Right forelimb (tissue), 1 donor: Measurements from ENCODE around the gene AP3S2.

Experiments used
- DNase-seq: peaks from one replicate; pipeline ENCODE4 v3.0.0-alpha.2; 2018

The AP3S2 gene

DNA sequence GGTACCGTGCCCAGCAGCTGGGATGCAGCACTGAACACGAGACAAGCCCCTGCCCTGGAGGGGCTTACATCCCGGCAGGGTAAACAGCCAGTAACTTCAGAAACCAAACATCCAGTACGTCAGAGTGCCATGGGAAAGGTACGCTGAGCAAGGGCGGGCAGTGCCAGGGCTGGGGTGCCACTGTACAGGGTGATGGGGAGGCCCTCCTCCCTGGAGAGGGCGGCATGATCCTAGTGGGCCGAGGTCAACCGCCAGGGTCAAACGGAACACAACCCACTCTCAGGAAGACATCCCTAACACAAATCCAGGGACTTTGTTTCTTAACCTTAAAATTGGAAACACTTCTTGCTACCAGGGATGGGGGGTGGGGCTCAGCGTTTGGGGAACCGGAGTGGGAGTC lies 63.2 kb downstream of the AP3S2 start:
- DNase-seq, result no peak

DNA sequence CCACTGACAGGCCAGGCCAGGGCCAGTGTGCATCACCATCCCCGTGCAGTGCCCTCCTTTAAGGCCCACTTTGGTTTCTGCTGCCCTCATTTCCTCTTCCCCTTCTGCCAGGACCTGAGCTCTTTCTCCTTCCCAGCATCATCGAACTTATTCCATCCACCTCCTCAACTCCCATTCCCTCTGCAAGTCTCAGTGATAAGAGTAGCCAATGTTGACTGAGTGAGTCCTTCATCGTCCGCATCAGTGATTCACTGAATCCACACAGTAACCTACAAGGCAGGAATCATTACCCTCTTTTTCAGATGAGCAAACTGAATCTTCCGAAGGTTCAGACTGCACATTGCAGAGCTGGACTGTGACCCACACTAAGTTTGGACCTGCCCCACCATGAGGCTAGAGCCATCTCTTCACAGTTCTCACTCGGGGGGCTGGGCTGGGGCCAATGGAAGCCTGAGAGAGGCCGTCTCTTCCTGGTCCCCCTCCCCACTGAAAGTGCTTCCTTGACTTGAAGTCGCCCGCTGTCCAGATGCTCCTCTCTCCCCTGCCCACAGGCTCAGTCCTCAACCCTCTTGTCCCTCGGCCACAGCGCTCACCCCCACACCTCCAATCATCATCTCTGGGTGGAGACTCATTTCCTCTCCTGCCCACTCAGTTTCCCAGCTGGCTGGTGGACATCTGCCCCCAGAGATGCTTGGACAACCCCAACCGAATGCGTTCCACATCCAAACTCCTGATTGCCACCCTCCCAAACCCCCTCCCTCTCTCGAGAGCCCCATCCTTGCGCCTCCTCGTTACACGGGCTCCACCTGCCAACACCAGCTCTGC lies 64.0 kb downstream of the AP3S2 start:
- no peak for DNase-seq

DNA sequence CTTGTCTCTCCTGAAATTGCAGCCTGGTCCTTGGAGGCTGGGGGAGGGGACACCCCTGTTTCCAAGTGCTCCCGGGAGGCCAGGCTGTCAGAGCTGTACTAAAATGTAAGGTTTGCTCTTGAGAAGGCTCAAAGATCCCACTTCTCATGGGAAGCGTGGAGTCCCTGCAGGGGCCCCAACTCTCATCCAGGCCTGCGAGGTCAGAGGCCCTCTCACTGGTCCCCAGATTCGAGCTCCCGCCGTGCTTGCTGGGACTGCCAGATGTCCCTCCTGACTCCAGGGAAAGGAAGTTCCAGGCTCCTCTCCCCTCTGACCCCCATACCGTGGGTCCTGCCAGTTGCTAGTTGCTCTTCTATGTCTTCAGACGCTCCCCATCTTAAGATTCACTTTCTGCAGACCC lies 64.6 kb downstream of the AP3S2 start:
- no peak for DNase-seq

DNA sequence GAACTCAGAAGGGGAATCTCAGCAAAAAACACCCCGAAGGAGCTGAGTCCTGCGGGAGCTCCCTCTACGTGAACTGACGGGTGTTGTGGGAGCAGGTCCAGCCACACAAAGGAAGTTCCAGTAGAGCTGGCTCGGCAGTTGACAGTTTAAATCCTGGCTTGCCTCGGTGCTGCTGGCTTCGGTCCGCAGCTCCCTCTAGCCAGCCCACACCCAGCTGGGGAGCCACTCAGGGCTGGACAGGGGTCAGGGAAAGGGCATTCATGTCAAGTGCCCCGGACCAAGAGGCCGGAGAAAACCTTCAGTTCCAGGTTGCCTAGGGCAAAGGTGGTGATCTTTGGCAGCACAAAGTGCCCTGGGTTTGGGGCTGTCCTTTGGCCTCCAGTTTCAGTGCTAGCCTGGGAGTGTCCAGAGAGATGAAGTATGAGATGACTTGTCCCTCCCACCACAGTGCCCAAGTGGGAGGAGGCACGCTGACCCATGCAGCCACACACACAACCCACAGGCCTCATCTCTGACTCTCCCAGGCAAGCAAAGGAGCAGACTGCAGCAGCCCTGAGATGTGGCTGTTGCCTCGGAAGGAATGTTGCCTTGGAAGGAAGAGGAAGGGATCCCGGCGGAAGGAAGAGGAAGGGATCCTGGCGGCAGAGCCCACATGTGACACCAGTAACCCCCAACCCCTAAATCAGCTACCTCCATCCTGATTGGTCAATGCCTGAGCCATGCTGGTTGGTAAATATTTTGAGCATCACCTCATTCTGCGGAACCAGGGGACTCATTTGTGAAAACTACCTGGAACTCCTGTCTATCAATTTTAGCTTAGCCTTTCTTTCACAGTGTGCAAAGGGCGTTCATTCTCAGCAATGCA lies 65.3 kb downstream of the AP3S2 start:
- DNase-seq, result peak; percentile 68

DNA sequence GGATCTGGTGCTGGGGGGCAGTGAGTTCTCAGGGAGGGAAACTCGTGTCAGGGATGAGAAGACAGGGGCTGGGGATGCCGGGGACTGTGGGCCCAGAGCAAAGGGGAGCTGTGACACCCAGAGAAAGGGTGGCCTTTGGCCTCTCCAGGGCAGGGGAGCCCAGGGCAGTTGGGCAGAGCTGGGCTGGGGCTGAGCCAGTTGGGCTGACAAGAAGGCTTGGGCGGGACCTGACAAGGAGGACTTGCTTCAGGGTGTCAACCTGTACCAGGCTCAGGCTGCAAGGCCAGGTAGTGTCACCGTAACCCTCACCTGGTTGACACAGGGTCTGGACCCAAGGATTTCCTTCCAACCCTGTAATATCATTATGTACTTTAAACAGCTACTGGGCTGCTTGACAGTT lies 66.0 kb downstream of the AP3S2 start:
- DNase-seq, result no peak

DNA sequence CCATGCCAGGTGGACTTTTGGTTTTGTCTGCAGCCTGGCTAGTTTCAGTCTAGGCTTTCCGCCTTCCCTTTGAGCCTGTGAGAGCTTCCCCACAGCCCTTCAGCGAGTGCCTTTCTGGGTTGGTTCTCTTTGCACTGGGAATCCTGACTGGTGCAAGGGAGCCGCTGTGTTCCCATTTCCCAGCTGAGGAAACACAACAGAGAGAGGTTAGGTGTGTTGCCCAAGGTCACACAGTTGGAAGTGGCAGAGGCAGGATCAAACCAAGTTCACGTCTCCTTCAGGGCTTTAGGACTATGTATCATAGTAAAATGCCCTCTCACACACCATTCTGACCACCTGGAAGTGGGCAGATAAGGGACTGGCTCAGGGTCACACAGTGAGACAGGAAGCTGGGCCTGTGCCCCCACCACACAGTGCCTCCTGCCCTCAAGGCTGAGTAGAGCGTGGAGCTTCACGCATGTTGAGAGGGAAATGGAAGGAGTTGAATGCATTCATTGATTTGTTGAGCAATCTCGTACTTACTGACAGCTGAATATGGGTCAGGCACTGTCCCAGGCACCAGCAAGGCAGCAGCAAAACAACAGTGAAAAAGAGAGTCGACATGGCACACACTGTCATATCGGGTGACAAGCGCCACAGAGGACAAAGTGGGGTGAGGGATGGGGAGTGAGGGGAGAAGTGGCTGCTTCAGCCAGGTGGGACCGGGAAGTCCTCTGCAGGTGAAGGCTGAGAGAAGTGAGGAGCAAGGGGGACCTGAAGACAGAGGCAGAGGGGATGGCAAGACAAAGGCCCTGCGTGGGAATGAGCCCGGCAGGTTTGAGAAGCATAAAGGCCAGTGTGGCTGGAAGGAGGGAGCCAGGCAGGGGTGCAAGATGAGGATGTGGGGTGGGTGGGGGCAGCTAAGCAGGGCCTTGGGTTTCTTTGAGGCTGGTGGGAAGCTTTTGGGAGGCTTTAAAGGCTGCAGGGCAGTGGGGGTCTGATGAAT lies 66.8 kb downstream of the AP3S2 start:
- DNase-seq, result no peak

DNA sequence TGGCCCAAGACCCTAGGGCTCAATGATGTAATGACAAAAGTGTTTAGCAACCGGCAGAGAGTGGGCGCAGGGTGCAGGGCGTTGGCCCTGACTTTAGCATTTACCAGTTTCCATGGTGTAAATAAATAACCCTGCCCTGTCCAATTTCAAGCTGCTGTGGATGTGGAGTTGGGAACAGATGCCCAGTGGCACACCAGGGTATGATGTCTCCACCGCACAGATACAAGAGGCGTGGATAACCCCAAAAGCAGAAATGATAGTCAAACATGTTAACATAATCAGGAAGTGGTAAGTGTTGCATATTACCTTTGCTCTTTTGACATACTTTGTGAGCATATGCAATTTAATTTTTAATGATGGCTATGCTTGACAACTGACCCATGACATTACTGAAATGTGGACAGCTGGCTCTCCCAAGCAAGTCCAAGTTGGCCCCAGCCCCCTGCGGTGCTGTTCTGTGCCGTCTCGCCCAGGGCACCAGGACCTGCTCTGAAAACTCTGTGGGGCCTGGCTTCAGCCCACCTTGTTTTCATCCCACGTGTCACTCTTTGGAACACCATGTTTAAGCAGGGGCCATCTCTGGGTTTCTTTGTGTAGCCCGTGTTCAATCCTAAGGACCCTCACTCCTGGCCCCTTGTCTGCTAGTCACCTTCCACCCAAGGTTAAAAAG lies 68.4 kb downstream of the AP3S2 start:
- DNase-seq, result no peak

DNA sequence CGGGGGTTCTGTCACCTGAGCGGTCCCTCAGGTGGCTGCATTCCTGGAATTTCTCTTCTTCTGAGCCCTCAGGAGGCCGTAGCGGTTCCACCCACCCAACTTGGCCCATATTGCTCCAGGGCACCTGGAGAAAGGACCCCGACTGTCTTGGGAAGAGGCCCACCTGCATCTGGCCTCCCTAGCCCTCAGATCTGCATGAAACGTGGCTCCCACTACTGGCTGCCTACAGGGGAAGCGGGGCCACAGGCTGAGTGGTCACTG lies 69.3 kb downstream of the AP3S2 start:
- no peak for DNase-seq

DNA sequence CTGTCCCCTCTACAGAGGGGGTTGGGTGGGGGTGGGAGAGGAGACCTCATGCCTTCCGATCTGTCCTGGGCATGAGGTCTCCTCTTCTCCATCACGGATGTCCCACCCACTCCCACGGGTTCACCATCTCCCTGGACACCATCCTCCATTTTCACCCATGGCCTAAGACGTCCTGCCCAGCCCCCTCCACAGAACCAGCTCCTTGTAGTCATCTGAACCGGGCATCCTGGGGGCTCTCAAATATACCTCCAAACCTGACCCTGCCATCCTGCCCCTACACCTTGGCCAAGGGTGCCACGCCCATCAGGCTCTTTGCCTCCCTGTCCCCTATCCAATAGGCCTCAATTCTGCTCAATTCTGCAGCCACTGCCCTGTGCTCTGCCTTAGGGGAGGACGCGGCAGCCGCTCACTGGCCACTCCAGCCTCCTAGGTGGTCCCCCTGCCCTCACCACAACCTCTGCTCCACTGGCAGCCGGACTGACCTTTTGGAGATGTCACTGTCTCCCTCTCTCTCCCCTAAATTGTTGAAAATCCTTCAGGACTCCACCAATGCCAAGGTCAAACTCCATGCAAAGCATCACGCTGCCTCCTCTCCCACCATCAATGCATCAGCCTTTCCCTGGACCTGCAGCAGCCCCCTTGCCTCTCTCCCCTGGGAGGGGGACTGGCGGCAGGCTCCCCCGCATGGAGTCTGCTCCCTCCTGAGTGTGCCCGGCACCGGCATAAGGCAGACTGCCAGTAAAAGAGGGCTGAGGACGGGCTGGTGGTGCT lies 69.8 kb downstream of the AP3S2 start:
- no peak for DNase-seq

DNA sequence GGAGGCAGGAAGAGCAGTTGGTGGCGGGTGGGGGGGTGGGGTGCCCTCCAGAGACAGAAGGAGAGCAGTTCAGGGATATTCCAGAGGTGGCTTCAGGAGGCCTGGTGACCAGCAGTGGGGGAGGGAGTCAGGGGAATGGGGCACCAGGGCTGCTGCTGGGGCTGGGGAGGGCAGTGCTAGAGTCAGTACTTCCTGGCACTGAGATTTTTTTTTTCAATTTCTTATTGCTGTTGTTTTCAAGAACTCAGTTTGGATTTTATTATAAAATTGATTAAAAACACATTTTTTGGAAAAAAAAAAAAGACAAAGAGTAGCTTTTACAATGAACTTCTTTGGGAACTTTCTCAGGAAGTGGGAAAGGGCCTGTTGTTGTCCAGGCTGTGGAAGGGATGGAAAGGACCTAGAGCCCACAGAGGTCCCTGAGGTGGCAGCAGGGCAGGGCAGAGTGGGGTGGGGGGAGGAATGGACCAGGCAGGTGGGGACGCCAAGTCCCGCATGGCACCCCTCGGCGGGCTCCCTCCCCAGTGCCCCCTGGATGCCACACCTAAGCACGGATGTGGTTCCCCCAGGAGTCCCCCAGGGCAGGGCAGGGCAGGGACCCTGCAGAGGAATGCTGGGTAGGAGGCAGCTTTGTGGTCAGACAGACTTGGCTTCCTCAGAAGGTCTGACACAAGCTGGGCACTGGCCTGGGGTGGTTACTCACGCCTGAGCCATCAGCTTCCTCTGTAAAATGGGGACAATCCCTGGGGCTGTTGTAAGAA lies 70.7 kb downstream of the AP3S2 start:
- no peak for DNase-seq

DNA sequence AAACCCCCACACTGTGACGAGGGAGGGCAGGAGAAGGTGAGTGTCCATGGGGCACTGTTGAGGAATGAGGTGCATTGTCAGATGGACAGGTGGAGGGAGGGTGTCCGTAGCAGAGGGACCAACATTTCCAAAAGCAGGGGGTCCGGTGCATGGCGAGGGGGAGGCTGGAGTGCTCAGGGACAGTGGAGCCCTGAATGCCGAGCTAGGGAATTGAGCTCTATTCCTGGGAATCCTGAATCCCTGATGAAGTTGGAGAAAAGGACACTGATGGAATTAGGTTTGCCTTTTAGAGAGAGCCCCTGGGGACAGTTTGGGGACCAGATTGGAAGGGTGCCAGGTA lies 71.2 kb downstream of the AP3S2 start:
- DNase-seq, result no peak

DNA sequence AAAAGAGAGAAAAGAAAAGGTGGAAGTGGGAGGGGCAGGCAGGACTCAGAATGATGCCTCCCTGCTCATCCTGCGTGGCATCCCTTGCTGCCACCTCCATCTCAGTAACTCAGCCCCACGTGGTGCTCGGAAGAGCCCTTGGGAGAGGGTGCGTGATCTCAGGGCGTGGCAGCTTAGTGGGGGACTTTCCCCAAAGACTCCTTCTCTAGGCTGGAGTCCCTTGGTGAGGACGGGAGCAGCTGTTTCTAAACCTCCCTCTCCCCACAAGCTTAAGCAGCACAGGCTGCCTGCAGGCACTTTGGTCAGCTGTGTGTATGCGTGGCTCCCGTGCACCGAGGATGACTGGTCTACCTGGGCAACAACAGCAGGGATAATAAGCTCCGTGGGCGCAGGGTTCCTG lies 71.8 kb downstream of the AP3S2 start:
- no peak for DNase-seq

DNA sequence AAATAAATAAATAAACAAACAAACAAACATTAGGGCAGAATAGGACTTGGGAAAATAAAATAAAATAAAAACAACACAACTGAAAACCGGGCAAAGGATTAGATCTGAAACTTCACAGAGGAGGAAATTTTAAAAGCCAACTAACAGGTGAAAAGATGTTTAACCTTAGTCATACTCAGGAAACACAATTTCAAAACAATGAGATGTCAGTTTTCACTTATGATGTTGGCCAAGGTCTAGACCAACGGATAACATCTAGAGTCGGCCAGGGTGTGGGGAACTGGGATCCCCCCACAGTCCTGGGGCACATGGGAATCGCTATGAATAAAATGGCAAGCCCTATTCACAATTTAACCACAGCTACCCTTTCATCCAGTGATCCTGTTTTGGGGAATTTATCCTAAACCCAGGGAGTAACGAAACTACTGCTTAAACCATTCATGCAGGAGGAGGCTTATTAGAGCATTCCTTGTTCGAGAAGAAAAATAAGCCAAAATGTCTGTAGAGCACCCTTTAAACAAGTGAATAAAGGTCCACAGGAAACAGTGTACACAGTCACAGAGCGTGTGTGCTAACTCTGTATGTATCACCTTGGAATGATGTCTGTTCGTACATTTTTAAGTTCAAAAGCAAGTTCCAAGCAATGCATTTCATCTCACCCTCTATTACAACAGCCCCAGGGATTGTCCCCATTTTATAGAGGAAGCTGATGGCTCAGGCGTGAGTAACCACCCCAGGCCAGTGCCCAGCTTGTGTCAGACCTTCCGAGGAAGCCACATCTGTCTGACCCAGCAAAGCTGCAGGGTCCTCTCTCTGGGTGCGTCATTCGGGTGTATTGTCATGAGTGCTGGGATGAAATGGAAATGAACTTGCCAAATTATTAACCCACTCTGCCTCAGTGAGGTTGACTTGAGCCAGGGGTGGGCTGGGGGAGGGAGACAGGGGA lies 72.9 kb downstream of the AP3S2 start:
- no peak for DNase-seq

DNA sequence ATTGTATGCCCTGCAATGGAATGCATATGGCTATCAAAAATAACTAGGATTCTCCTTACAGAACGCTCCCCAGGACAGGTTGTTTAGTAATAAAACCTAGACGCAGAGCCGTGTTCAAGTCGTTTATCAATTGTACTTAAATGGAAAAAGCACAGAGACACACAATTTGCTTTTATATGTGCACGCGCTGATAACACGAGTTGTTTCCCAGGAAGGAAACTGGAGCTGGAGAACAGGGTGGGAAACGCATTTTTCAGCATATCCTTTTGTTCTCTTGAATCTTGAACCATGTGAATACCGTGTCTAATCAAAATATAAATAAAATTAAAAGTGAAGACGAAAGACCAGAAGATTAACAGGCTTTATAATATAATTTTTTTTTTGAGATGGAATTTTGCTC lies 75.5 kb downstream of the AP3S2 start:
- no peak for DNase-seq

DNA sequence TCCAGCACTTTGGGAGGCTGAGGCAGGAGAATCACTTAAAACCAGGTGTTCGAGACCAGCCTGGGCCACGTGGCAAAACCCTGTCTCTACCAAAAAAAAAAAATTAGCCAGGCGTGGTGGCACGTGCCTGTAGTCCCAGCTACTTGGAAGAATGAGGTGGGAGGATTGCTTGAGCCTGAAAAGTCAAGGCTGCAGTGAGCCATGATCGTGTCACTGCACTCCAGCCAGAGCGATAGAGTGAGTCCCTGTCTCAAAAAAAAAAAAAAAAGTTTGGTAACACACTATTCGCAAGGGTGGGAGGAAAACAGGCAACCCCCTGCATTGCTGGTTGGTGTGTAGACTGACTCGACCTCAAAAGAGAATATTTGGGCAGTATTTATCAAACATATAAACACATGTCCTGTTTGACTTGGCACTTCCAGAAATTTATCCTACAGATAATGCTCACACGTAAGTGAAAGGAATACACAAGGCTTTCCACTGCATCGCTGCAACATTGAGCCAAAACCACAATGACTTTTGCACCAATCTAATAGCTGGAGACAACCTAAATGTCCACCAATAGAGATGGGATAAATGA lies 76.0 kb downstream of the AP3S2 start:
- no peak for DNase-seq

DNA sequence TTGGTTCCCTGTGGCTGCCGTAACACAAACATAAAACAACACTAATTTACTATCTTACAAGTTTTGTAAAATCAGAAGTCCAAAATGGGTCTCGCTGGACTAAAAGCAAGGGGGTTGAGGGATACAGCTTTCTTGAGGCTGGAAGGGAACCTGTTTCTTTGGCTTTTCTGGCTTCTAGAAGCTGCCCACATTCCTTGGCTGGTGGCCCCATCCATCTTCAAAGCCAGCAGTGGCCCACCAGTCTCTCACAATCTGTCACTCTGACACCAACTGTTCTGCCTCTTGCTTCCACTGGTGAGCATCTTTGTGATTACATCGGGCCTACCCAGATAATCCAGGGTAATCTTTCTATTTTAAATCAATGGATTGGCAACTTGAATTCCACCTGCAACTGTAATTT lies 78.0 kb downstream of the AP3S2 start:
- DNase-seq, result no peak

DNA sequence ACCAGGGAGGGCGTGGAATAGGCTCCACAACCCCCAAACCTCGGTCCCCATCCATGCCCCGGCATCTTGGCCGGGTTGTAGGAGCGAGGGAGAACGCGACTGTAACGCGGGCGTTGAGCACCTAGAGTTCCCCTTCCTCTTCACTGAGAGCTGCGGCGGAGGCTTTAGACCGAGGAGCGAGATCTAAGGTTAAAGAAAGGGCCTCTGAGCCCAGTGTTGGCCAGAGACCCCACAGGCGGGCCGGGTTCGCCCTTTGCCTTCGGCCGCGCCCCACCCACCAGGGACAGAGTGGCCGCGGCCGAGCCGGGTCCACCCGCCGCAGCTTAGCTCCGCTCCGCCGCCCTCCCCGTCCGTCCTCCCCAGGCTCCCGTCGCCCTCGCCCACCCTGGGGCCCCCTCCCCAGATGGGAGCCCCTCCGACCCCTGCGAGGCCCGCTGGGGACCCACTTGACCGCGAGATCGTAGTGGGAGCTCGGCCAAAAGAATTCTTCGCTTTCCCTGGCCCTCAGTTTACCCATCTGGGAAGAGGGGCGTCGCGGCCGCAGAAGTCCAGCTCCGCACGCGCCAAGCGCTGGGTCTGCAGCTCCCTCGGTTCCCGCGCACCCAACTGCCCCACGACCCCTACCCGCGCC lies 79.6 kb downstream of the AP3S2 start:
- no peak for DNase-seq

DNA sequence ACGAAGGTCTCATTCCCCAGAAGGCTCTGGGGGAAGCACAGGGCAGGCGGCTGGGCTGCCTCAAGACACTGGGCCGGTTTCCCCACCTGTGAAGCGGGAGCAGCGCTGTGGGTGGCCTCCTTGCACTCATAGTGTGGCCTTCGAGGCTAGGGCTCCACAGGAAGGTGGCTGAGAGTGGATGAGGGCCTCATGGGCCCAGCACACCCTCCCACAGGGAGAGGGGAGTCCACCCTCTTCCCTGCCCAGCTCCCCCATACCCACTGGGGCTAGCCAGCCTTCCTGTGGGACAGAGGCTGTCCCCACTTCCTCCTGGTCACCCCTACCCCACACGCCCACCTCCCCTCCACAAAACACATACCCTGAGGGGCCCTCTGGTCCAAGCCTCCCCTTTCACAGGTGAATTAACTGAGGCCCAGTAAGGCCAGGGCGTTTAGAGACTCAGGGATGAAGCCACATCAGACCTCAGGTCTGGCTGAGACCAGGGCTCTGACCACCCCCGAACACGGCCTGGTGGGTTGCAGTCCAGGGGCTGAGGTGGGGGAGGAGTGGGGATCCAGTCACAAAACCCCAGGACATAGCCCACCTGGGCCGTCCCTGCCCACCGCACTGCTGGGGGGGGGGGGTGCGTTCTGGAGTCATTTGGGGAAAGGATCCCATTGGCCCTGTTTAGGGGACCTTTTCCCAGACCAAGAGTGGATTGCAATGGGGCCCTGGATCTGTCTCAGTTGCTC lies 80.2 kb downstream of the AP3S2 start:
- DNase-seq, result no peak
